ENCODE results near the gene LMX1B. TPM values are rescaled to one million over a fixed set of nuclear protein-coding genes. Genes with fewer than 3 reads are reported as not detected.

Gene LMX1B
- total RNA-seq, 1 donor from 2014 or later = 0.64 TPM

GRCh38 chr9:126604059-126605055 is 9.4 kb upstream of the LMX1B start:
- no peak for DNase-seq (ENCODE audit: extremely low read depth, low read depth, low spot score)

- no peak for DNase-seq (ENCODE audit: extremely low read depth, low read depth, low spot score)
Observed at GRCh38 chr9:126605792-126606482, 7.8 kb upstream of the LMX1B start.

GRCh38 chr9:126606483-126606870 is 7.3 kb upstream of the LMX1B start:
- DNase-seq (ENCODE audit: extremely low read depth, low read depth, low spot score) = no peak

- no peak for DNase-seq (ENCODE audit: extremely low read depth, low read depth, low spot score)
Observed at GRCh38 chr9:126607086-126607485, 6.6 kb upstream of the LMX1B start.

GRCh38 chr9:126607731-126608130 is 6.0 kb upstream of the LMX1B start:
- DNase-seq (ENCODE audit: extremely low read depth, low read depth, low spot score) = no peak

- DNase-seq (ENCODE audit: extremely low read depth, low read depth, low spot score) = no peak
Observed at GRCh38 chr9:126608551-126608950, 5.2 kb upstream of the LMX1B start.

GRCh38 chr9:126609191-126609590 is 4.5 kb upstream of the LMX1B start:
- DNase-seq (ENCODE audit: extremely low read depth, low read depth, low spot score) = no peak

GRCh38 chr9:126609711-126610388 is 3.9 kb upstream of the LMX1B start:
- DNase-seq (ENCODE audit: extremely low read depth, low read depth, low spot score) = no peak

GRCh38 chr9:126611193-126611591 is 2.5 kb upstream of the LMX1B start:
- DNase-seq (ENCODE audit: extremely low read depth, low read depth, low spot score) = no peak

GRCh38 chr9:126611592-126612325 is 2.0 kb upstream of the LMX1B start:
- no peak for DNase-seq (ENCODE audit: extremely low read depth, low read depth, low spot score)

GRCh38 chr9:126612326-126612812 is 1.4 kb upstream of the LMX1B start:
- DNase-seq (ENCODE audit: extremely low read depth, low read depth, low spot score) = no peak

- DNase-seq (ENCODE audit: extremely low read depth, low read depth, low spot score) = no peak
Observed at GRCh38 chr9:126612813-126613641, 701 bp upstream of the LMX1B start.

- DNase-seq (ENCODE audit: extremely low read depth, low read depth, low spot score) = no peak
Observed at GRCh38 chr9:126614088-126614454, 343 bp downstream of the LMX1B start.

- no peak for DNase-seq (ENCODE audit: extremely low read depth, low read depth, low spot score)
Observed at GRCh38 chr9:126614455-126615244, 922 bp downstream of the LMX1B start.

- no peak for DNase-seq (ENCODE audit: extremely low read depth, low read depth, low spot score)
Observed at GRCh38 chr9:126615245-126615790, 1.6 kb downstream of the LMX1B start.

- DNase-seq (ENCODE audit: extremely low read depth, low read depth, low spot score) = no peak
Observed at GRCh38 chr9:126615791-126616447, 2.2 kb downstream of the LMX1B start.

GRCh38 chr9:126616521-126616976 is 2.8 kb downstream of the LMX1B start:
- no peak for DNase-seq (ENCODE audit: extremely low read depth, low read depth, low spot score)

Data from glomerular endothelial cell (primary cell).